ENCODE data around the gene RARB. TPM values are rescaled to one million over a fixed set of nuclear protein-coding genes. Genes with fewer than 3 reads are reported as not detected.

RARB gene
- total RNA-seq, result not detected

- DNase-seq, result no peak
- ChIA-PET CTCF (no interaction called here), POLR2A (no interaction called here)
- Mint-ChIP-seq H3K4me1 (ENCODE audit: low read depth) (peaks cover 4% of the 10 kb centered on the region), H3K9me3 (ENCODE audit: insufficient read depth) (no peaks in the 10 kb centered on the region), H3K36me3 (ENCODE audit: low read depth) (no peaks in the 10 kb centered on the region), H3K27me3 (ENCODE audit: low read depth) (peaks cover 38% of the 10 kb centered on the region), H3K27ac (no peak within 1 kb of the TSS), H3K4me3 (peak within 1 kb of the TSS; percentile 9)
- ATAC-seq, result no peak
Observed at GRCh38 chr3:25427942-25428788, at the start of gene RARB. Gene RARB (plus strand): TSS chr3:25428263. CDS start chr3:25428732, 469 bp downstream.

DNA sequence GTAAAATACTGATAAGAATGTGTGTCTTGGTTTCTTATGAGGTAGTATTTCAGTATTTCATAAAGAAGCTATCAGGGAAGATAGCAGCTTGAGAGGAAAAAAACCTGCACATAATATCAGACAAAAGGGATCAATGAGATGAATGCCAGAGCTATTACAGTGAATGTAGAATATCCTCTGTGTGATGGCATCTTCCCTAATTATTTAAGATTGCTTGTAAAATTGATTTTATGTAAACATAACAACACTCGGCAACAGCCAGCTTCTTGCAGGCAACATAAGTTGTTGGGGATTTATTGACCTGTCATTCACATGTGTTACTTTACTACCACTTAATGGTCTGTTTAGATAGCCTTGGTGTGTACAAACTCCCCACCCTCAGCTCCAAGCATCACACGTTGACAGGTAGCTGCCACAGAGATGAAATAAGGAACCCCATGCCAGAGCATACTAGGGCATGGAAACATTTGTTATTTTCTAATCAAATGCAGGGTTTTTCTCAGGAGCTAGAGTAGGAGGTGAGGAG is 49.2 kb upstream of the RARB start:
- H3K27ac Mint-ChIP-seq, result no peak overlapping the region
- H3K36me3 Mint-ChIP-seq (ENCODE audit: low read depth), result no peaks in the 10 kb centered on the region
- DNase-seq, result no peak
- H3K4me1 Mint-ChIP-seq (ENCODE audit: low read depth), result no peaks in the 10 kb centered on the region
- no peak for ATAC-seq
- CTCF ChIA-PET, result no interaction called here
- POLR2A ChIA-PET, result no interaction called here
- H3K4me3 Mint-ChIP-seq, result no peak overlapping the region
- H3K9me3 Mint-ChIP-seq (ENCODE audit: insufficient read depth), result no peaks in the 10 kb centered on the region
- H3K27me3 Mint-ChIP-seq (ENCODE audit: low read depth), result no peaks in the 10 kb centered on the region

GRCh38 chr3:25380222-25380739 is 47.8 kb upstream of the RARB start:
- Mint-ChIP-seq H3K27ac (no peak overlapping the region), H3K9me3 (ENCODE audit: insufficient read depth) (no peaks in the 10 kb centered on the region), H3K4me3 (no peak overlapping the region), H3K36me3 (ENCODE audit: low read depth) (no peaks in the 10 kb centered on the region), H3K4me1 (ENCODE audit: low read depth) (no peaks in the 10 kb centered on the region), H3K27me3 (ENCODE audit: low read depth) (no peaks in the 10 kb centered on the region)
- no peak for ATAC-seq
- POLR2A ChIA-PET, result no interaction called here
- DNase-seq, result no peak
- CTCF ChIA-PET, result no interaction called here

- ChIA-PET POLR2A (no interaction called here), CTCF (no interaction called here)
- Mint-ChIP-seq H3K4me1 (ENCODE audit: low read depth) (no peaks in the 10 kb centered on the region), H3K27me3 (ENCODE audit: low read depth) (no peaks in the 10 kb centered on the region), H3K4me3 (no peak overlapping the region), H3K27ac (no peak overlapping the region), H3K36me3 (ENCODE audit: low read depth) (no peaks in the 10 kb centered on the region), H3K9me3 (ENCODE audit: insufficient read depth) (no peaks in the 10 kb centered on the region)
- no peak for DNase-seq
- ATAC-seq, result no peak
Observed at GRCh38 chr3:25381083-25381482, 47.0 kb upstream of the RARB start.

DNA sequence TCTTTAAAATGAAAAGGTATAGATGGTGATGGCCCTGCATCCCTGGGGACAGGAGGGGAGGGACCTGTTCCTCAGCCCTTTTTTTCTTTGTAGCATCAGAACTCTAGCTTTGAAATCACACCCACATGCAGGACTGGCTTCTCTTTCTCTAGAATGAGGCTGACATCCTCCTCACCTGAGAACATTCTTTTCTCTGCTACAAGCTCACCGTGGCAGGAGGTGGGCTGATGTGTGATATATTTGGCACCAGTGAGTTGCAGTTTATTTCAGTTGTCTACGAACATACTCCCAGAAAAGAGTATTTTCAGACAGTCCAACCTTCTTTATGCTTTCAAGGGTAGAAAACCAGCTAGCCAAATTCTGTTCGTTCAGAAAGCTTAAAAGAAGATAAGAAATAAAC is 43.6 kb upstream of the RARB start:
- H3K4me3 Mint-ChIP-seq, result no peak overlapping the region
- peaks cover 3% of the 10 kb centered on the region for H3K9me3 Mint-ChIP-seq (ENCODE audit: insufficient read depth)
- H3K36me3 Mint-ChIP-seq (ENCODE audit: low read depth), result no peaks in the 10 kb centered on the region
- ATAC-seq (no peak), DNase-seq (no peak)
- CTCF ChIA-PET, result no interaction called here
- H3K27ac Mint-ChIP-seq, result no peak overlapping the region
- POLR2A ChIA-PET, result no interaction called here
- no peaks in the 10 kb centered on the region for H3K27me3 Mint-ChIP-seq (ENCODE audit: low read depth)
- H3K4me1 Mint-ChIP-seq (ENCODE audit: low read depth), result no peaks in the 10 kb centered on the region

- POLR2A ChIA-PET, result no interaction called here
- no peak overlapping the region for H3K4me3 Mint-ChIP-seq
- ATAC-seq, result no peak
Observed at GRCh38 chr3:25385807-25386460, 42.1 kb upstream of the RARB start.

DNA sequence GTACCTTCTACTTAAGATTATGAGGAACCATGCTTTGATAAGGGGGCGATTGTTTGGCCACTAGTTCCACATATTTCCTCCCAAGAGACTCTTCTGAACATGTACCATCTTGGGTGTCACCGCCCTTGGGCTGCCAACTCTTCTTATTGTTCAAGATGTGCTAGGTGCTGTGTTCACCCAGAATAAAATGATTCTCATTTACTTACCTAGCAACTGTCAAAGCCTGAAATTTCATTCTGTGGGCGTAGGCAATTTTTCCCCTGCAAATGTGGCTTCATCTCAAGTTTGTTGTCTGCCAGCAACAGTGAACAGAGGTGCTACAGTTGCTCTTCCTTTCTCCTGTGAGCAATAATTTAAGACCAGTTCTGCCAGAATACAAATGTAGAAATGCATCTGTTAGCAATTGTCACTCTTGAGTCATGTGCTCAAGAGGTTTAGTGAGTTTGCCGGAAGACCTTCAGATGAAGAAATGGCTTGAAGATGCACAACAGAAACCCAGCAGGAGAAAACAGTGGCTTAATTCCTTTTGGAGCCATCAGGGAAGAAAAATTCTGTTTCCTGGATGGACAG is 41.3 kb upstream of the RARB start:
- Mint-ChIP-seq H3K36me3 (ENCODE audit: low read depth) (no peaks in the 10 kb centered on the region), H3K27ac (no peak overlapping the region), H3K27me3 (ENCODE audit: low read depth) (no peaks in the 10 kb centered on the region), H3K4me3 (no peak overlapping the region), H3K4me1 (ENCODE audit: low read depth) (no peaks in the 10 kb centered on the region), H3K9me3 (ENCODE audit: insufficient read depth) (peaks cover 3% of the 10 kb centered on the region)
- ATAC-seq (no peak), DNase-seq (no peak)
- POLR2A ChIA-PET, result no interaction called here
- CTCF ChIA-PET, result no interaction called here

More at GRCh38 chr3:25385807-25386460, 42.1 kb upstream of the RARB start:
- Mint-ChIP-seq H3K27me3 (ENCODE audit: low read depth) (no peaks in the 10 kb centered on the region), H3K36me3 (ENCODE audit: low read depth) (no peaks in the 10 kb centered on the region), H3K4me1 (ENCODE audit: low read depth) (no peaks in the 10 kb centered on the region), H3K9me3 (ENCODE audit: insufficient read depth) (peaks cover 3% of the 10 kb centered on the region), H3K27ac (no peak overlapping the region)
- no peak for DNase-seq
- CTCF ChIA-PET, result no interaction called here

GRCh38 chr3:25390605-25391004 is 37.5 kb upstream of the RARB start:
- no peak for DNase-seq
- CTCF ChIA-PET, result no interaction called here
- POLR2A ChIA-PET, result no interaction called here
- no peak overlapping the region for H3K27ac Mint-ChIP-seq
- H3K4me1 Mint-ChIP-seq (ENCODE audit: low read depth), result no peaks in the 10 kb centered on the region
- no peak overlapping the region for H3K4me3 Mint-ChIP-seq
- no peak for ATAC-seq
- H3K36me3 Mint-ChIP-seq (ENCODE audit: low read depth), result no peaks in the 10 kb centered on the region
- no peaks in the 10 kb centered on the region for H3K27me3 Mint-ChIP-seq (ENCODE audit: low read depth)
- H3K9me3 Mint-ChIP-seq (ENCODE audit: insufficient read depth), result peaks cover 7% of the 10 kb centered on the region

GRCh38 chr3:25396251-25396650 is 31.8 kb upstream of the RARB start:
- ATAC-seq (no peak), DNase-seq (no peak)
- H3K36me3 Mint-ChIP-seq (ENCODE audit: low read depth), result no peaks in the 10 kb centered on the region
- H3K27ac Mint-ChIP-seq, result no peak overlapping the region
- no peak overlapping the region for H3K4me3 Mint-ChIP-seq
- CTCF ChIA-PET, result no interaction called here
- no peaks in the 10 kb centered on the region for H3K27me3 Mint-ChIP-seq (ENCODE audit: low read depth)
- H3K9me3 Mint-ChIP-seq (ENCODE audit: insufficient read depth), result peaks cover 3% of the 10 kb centered on the region
- POLR2A ChIA-PET, result no interaction called here
- H3K4me1 Mint-ChIP-seq (ENCODE audit: low read depth), result no peaks in the 10 kb centered on the region

DNA sequence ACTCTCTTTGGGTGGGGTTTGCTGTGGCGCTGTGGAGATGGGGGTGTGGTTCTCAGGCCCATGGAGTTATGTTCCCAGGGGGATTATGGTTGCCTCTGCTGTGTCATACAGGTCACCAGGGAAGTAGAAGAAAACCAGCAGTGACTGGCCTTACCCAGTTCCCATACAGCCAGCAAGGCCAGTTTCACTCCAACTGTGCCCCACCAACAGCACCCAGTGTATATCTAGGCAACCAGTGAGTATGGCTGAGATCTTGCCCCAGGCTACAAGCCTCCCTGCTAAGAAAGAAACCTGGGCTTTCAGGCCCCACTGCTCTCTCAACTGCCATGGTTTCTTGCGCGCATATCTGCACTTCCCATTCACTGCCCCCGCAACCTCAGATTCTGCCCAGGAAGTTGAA is 31.4 kb upstream of the RARB start:
- Mint-ChIP-seq H3K27me3 (ENCODE audit: low read depth) (no peaks in the 10 kb centered on the region), H3K27ac (no peak overlapping the region), H3K4me3 (no peak overlapping the region), H3K9me3 (ENCODE audit: insufficient read depth) (peaks cover 3% of the 10 kb centered on the region), H3K36me3 (ENCODE audit: low read depth) (no peaks in the 10 kb centered on the region), H3K4me1 (ENCODE audit: low read depth) (no peaks in the 10 kb centered on the region)
- DNase-seq (no peak), ATAC-seq (no peak)
- ChIA-PET CTCF (no interaction called here), POLR2A (no interaction called here)

DNA sequence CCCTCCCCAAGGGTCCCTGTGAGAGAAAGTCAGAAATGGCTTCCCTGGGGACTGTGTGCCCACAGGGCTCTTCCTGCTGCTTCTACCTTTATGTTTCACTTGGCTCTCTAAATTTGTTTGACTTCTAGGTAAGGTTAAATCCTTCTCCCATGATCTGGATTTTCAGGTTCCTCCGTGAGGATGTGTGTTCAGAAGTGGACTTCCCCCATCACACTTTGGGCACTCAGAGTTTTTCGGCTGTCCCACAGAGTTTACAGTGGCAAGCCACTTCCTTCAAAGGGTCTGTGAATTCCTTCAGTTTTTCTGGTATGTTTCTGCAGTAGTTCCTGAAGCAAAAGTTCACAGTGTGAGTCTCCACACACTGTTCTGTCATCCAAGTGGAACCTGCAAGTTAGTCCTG is 30.9 kb upstream of the RARB start:
- DNase-seq (no peak), ATAC-seq (no peak)
- peaks cover 3% of the 10 kb centered on the region for H3K9me3 Mint-ChIP-seq (ENCODE audit: insufficient read depth)
- CTCF ChIA-PET, result no interaction called here
- POLR2A ChIA-PET, result no interaction called here
- H3K36me3 Mint-ChIP-seq (ENCODE audit: low read depth), result no peaks in the 10 kb centered on the region
- no peaks in the 10 kb centered on the region for H3K27me3 Mint-ChIP-seq (ENCODE audit: low read depth)
- H3K4me1 Mint-ChIP-seq (ENCODE audit: low read depth), result no peaks in the 10 kb centered on the region
- no peak overlapping the region for H3K27ac Mint-ChIP-seq
- no peak overlapping the region for H3K4me3 Mint-ChIP-seq

GRCh38 chr3:25400587-25400986 is 27.5 kb upstream of the RARB start:
- Mint-ChIP-seq H3K27me3 (ENCODE audit: low read depth) (no peaks in the 10 kb centered on the region), H3K27ac (no peak overlapping the region), H3K36me3 (ENCODE audit: low read depth) (no peaks in the 10 kb centered on the region), H3K9me3 (ENCODE audit: insufficient read depth) (no peaks in the 10 kb centered on the region), H3K4me3 (no peak overlapping the region), H3K4me1 (ENCODE audit: low read depth) (no peaks in the 10 kb centered on the region)
- ChIA-PET POLR2A (no interaction called here), CTCF (no interaction called here)
- ATAC-seq (no peak), DNase-seq (no peak)

Data from activated CD8-positive, alpha-beta T cell treated with anti-CD3 and anti-CD28 coated beads, Interleukin-2, amount 10 ng/mL, durations not matched to agents 7 days and 5 days (primary cell).